Endometrium (tissue), 2 donors: ENCODE data around the gene TK1.
"Not testable (repeated sequence)": the region's sequence is repeated elsewhere in the genome, so short reads cannot be mapped to it uniquely, and the experiment has no call there.

ENCODE experiments used
- FAIRE-seq: peaks from 2 replicates; lab custom pipeline; 2012; peaks lifted over from hg19 to GRCh38; lab: Jason Lieb, UNC
- donor health status: control.
- donor health status: control.

TK1 gene

GRCh38 chr17:78176548-78177025, 10.3 kb downstream of the TK1 start:
- FAIRE-seq: no peak

DNA sequence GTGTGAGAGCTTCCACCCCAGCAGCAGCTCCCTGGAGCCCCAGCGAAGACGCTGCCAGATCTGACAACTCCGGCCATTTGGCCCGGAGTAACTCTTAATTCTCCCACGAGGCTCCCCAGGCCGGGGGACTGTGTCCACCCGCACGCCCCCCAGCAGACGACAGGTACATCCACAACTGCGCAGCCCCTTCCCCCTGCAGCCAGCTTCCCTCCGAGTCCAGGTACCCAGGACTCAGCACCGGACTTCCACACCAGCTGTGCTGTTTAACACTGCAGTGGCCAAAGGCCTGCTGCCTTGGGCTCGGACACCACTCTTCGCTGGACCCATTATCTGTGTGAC, 11.2 kb downstream of the TK1 start:
- no peak for FAIRE-seq

DNA sequence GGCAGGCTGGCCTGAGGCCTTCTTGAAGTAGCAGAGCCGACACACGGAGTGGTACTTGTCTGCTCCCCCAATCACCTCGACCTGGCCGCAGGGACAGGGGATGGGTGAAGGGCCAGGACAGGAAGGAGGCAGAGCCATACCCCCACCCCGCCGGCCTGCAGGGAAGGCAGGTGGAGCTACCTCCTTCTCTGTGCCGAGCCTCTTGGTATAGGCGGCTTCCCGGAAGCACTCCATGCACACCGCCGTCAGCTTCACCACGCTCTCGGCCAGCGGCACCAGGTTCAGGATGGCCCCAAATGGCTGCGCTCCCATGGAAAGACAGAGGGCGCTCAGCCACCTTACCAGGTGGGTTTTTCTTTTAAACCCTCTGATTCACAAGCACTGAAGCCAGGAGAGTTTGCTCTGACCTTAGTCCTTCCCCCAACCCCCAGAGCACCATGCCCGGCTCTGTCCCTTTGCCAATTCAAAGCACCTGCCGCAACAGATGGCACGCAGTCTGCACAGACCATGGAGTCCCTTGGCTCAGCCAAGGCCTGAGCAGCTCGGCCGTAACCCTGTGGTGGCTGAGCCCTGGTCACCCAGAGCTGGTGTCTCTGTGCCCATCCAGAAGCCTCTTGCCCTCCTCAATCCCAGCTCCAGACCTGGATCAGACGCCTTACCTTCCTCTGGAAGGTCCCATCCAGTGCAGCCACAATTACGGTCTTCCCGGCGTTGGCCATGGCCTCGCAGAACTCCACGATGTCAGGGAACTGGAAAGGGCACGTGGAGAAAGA, 11.8 kb downstream of the TK1 start:
- no peak for FAIRE-seq

DNA sequence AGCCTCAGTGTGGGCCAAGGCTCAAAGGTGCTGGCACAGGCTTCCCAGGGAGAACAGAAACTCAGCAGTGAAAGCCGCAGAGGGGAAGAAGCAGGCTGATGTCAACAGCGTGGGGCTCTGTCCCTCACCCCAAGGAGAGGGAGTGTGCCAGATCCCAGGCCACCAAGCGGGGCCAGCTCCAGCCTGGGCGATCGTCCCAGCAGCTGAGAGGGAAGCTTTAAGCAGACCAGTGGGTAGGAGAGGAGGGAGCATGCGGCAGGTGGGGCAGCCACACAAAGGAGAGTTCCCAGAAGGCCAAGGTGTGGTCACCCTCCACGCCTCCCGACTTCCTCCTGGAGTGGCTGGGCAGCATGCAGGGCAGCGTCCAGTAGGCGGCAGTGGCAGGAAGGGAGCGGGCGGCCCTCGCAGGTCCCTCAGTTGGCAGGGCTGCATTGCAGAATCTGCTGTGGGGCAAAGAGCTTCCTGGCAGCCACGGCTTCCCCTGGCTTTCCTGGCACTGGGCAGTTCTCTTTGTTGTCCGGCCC, 12.4 kb downstream of the TK1 start:
- no peak for FAIRE-seq

- FAIRE-seq: no peak
Measured at GRCh38 chr17:78173097-78173715, 13.6 kb downstream of the TK1 start.

GRCh38 chr17:78172249-78173051, 14.4 kb downstream of the TK1 start:
- FAIRE-seq: no peak

DNA sequence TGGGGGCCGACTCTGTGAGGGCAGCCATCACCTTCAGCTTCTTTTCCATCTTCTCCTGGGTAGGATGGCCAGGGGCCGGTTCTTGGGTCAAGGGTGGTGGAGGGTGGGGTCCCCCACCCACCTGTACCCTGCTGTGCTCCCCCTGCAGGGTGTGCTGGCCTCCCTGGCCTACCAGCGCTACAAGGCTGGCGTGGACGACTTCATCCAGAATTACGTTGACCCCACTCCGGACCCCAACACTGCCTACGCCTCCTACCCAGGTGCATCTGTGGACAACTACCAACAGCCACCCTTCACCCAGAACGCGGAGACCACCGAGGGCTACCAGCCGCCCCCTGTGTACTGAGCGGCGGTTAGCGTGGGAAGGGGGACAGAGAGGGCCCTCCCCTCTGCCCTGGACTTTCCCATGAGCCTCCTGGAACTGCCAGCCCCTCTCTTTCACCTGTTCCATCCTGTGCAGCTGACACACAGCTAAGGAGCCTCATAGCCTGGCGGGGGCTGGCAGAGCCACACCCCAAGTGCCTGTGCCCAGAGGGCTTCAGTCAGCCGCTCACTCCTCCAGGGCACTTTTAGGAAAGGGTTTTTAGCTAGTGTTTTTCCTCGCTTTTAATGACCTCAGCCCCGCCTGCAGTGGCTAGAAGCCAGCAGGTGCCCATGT, 15.1 kb downstream of the TK1 start:
- FAIRE-seq: not testable (repeated sequence)

DNA sequence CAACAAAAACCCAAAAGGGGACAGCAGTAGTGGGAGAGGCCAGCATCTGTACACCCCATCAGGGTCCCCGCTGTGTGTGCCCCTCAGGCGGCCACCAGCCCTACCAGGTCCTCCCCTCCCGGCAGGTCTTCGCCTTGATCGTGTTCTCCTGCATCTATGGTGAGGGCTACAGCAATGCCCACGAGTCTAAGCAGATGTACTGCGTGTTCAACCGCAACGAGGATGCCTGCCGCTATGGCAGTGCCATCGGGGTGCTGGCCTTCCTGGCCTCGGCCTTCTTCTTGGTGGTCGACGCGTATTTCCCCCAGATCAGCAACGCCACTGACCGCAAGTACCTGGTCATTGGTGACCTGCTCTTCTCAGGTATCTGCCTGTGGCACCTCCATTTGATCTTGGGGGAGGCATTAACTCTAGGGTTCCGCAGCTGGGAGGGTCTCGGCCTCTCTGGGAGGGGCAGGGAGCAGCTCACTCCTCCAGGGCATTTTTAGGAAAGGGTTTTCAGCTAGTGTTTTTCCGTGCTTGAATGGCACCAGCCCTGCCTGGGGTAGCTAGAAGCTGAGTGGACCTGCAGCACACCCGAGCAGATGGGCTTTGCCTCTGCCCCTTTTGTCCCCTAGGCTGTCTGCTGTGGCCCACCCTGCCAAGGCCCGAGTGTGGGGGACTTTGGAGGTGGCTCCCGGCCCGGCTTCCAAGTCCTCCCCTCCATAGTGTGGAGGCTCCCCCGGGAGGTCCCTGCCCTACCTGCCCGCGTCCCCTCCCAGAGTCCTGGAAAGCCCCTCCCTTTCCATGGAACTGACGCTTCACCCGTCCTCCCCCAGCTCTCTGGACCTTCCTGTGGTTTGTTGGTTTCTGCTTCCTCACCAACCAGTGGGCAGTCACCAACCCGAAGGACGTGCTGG, 15.9 kb downstream of the TK1 start:
- no peak for FAIRE-seq

DNA sequence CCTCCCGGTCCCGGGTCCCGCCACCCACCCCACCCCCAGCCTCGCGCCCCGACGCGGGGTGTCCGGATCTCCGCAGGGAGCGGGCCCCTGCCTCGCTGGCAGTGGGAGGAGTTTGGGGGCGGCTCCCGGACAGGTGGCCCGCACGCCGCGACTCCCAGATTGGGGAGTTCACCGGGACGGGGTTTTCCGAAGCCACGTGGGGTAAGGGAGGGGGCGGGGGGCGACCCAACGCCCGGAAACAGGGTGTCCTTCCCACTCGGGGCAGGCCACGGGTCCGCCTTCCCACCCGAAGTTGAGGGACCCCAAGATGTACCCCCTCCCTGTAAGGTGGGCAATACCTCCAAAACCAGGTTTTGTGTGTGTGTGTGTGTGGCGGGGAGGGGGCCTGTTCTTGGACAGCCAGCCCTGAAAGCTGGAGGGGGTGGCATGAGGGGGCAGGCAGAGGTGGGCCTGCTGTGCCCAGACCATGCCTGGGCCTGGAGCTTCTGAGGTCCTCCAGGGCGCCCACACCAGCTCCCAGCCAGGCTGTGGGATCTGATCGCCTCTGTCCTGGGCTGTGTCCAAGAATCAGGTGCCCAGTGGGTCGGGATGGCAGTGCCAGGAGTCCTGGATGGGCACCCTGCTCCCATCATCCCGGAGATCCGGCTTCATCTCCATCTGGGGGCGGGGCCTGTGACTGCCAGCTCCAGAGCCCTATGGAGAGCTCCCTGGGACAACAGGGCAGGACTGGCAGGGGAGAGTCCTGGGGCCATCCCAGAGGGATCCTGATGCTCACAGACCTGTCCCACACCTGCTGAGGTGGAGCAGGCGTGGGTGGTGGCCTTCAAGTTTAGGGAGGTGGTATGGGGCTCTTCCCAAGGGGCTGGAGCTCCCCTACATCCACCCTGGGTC, 17.7 kb downstream of the TK1 start:
- FAIRE-seq: no peak

DNA sequence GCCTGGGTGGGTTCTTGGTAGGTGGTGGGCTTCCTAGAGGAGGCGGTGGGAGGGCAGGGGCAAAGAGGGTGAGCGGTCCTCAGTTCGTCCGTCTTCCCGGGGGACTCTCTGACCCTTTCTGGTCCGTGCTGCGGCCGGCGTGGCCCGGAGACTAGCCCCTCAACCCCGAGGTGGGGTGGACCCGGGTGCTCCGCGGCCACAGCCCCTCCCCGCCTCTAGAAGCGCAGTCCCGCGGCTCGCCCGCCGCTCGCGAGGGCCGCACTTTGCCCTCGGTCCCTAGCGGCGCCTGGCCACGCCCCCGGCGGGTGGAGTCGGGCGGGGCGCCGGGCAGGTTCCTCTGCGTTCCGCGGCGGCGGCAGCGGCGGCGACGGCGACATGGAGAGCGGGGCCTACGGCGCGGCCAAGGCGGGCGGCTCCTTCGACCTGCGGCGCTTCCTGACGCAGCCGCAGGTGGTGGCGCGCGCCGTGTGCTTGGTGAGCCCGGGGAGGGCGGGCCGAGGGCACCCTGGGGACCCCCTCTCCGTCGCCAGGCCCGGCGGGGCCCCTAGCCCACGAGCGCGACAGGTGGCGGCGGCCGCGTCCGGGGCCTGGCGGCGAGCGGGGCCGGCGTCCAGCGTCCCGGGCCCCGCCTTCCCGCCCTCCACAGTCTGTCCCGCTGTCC, 18.5 kb downstream of the TK1 start, which contains the start of gene SYNGR2:
TSS of gene SYNGR2 (plus strand) at position 340 of the 661 bp plus-strand sequence. CDS start at position 376, 36 bp downstream.
- FAIRE-seq: no peak

- FAIRE-seq: no peak
Measured at GRCh38 chr17:78166416-78166815, 20.4 kb downstream of the TK1 start.

- no peak for FAIRE-seq
Measured at GRCh38 chr17:78164748-78165607, 21.9 kb downstream of the TK1 start.

DNA sequence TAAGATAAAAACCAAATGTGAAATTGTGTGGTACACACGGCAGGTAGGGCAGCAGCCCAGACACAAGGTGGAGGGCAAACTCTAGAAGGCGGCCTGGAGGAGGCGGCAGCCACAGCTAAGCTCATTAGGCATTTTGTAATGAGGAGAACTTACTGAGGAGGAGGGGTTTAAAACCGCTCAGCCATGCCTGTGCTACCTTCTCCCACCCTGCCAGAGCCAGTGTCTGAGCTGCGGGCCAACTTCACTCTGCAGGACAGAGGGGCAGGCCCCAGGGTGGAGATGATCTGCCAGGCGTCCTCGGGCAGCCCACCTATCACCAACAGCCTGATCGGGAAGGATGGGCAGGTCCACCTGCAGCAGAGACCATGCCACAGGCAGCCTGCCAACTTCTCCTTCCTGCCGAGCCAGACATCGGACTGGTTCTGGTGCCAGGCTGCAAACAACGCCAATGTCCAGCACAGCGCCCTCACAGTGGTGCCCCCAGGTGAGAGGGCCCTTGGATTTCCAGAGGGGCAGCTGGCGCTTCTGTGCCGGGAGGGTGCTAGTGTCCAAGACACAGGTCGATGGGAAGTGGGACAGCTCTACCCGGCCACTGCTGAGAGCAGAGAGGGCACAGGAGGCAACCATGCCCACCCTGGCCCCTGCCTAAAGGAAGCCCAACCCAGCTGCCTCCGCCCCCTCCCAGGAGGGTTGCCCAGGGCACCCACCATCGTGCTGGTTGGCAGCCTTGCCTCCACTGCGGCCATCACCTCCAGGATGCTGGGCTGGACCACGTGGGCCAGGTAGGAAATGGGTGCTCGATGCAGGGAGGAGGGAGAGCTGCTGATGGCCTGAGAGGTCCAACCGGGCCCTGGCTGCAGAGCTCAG, 22.7 kb downstream of the TK1 start:
- no peak for FAIRE-seq

DNA sequence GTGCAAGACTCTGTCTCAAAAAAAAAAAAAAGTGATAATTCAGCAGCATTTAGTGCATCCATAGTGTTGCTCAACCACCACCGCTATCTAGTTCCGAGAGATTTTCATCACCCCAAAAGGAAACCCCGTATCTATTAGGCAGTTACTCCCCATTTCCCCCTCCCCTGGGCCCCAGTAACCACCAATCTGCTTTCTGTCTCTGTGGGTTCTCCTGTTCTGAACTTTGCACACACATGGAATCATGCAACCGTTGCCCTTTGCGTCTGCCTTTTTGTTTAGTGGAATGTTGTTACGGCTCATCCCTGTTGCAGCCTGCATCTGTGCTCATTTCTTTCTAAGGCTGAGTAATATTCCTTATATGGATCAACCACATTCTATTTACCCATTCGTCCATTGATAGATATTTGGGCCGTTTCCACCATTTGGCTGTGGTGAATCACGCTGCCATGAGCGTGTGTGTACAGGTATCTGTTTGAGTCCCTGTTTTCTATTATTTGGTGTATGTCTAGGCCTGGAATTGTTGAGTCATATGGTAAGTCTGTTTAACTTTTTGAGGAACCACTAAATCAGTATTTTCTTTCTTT, 27.2 kb downstream of the TK1 start:
- FAIRE-seq: no peak

DNA sequence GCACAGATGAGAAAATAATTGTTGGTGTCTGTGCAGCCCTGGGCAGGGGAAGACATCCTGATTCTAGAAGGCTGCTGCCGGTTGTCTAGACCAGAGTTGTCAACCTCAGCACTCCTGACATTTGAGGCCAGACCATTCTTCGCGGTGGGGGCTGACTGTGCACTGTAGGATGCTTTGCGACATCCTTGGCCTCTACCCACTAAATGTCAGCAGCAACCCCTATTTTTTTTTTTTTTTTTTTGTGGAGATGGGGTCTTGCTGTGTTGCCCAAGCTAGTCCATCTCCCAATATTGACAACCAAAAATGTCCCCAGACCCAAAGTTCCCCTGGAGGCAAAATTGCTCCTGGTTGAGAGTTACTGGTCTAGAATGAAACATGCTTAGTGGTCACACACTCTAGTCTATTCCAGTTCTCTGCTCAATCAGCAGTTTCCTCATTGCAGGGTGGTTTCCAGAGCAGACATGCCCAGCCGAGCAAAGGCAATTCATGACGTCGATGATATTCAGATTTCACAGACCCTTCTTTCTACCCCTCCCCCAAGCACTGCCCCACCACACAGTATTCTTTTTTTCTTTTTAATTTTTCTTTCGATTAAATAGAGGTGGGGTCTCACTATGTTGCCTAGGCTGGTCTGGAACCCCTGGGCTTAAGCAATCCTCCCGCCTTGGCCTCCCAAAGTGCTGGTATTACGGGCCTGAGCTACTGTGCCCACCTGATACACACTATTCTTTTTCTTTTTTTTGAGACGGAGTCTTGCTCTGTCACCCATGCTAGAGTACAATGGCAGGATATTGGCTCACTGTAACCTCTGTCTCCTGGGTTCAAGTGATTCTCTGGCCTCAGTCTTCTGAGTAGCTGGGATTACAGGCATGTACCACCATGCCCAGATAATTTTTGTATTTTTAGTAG, 31.7 kb downstream of the TK1 start:
- no peak for FAIRE-seq

DNA sequence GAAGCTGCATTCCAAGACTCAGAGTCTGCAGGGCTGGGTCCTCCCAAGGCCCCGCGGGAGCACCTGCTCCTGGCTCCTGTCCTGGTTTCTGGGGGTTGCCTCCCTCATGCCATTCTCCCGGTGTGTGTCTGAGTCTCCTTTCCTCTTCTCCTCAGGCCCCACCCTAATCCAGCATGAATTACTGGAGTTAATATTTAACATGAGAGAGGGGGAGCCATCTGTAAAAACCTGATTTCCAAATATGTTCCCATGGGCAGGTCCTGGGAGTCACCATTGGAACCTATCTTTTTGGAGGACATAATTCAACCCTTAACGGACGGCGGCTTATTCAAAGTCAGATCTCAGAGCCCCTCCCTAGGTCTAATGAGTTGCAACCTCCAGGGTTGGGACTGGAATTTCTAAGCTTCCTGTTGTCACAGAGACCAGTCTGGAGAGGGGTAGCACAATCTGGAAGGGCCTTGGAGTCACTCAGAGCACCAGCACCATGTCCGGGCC, 35.3 kb downstream of the TK1 start:
- no peak for FAIRE-seq
